Measurements from ENCODE around the gene GDPD3.

GRCh38 chr16:30064729-30065101 lies 48.6 kb downstream of the GDPD3 start:
- TF ChIP-seq CTCF (IDR thresholded peaks at IDR 0.05; ENCODE audit: low read depth, low read length) (no peak), EZH2phosphoT487 (IDR thresholded peaks at IDR 0.05; ENCODE audit: low read depth) (no peak)
